Measurements from ENCODE around the gene HOXB5. TPM values are rescaled to one million over a fixed set of nuclear protein-coding genes. Genes with fewer than 3 reads are reported as not detected.

The HOXB5 gene
- total and polyA plus RNA-seq, 2 of the 4 experiments (the other 2 are of a cell fraction): 0.54 to 18.0 TPM

DNA sequence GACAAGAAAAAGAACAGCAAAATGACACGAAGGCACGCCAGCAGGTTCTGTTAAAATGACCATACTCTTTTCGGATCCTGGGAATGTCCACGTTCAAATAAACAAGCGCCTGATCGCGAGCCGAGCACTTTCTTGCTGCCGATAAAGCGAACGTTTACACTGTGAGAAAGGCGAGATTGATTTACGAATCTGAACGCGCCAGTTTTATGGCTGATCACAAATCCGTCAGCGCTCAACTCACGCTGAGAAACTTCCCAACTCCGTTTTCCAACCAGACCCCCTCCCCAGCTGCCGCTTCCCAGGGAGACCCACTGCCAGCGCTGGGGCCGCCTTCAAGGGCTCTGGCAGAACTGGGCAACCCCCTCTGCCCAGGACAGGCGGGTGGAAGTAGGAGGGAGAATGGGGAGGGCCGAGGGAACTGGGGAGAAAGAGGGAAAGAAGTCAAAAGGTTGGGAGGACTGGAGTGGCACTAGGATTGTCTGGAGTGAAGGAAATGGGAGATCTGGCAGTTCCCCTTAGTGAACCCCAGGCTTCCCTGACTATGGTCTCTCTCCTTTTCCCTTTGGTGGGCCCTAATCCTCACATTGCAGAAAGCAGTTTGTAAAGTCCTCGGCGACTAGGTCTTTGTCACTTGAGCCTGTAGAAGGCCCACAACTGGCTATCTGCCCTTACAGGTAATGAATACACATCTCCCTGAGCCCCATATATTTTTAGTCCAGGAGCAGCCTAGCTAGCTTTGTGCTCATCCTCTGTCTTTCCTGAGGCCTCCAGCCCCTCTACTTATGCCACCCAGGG, 22.4 kb downstream of the HOXB5 start:
- Histone ChIP-seq H4K5ac (ENCODE audit: low read depth, low read length) (peak overlapping the region; percentile 79), H2BK20ac (ENCODE audit: low read depth, low read length) (peak overlapping the region; percentile 90), H3K4ac (ENCODE audit: low read depth, low read length) (peak overlapping the region; percentile 97), H3K4me2 (ENCODE audit: low read depth, low read length) (peak overlapping the region; percentile 83), H3K14ac (replicated peaks; ENCODE audit: low read depth, low read length) (peak overlapping the region; percentile 98), H4K20me1 (ENCODE audit: insufficient read depth, low read length) (peaks cover 12% of the 10 kb centered on the region), H3K4me1 (ENCODE audit: control insufficient read depth, insufficient read depth, low read length) (peaks cover 41% of the 10 kb centered on the region), H3K9me3 (ENCODE audit: control insufficient read depth, insufficient read depth, low read length) (no peaks in the 10 kb centered on the region), H2AK5ac (ENCODE audit: low read depth, low read length) (peak overlapping the region; percentile 82), H2BK5ac (ENCODE audit: low read depth, low read length, poor library complexity, severe bottlenecking) (peak overlapping the region; percentile 99), H3K56ac (ENCODE audit: extremely low read depth, insufficient read depth, low read length) (peak overlapping the region; percentile 96), H3K9me1 (ENCODE audit: insufficient read depth, low read length) (peaks cover 13% of the 10 kb centered on the region), H3K27me3 (ENCODE audit: control insufficient read depth, insufficient read depth, low read length) (no peaks in the 10 kb centered on the region), H3K79me1 (ENCODE audit: low read depth in 1 of 2, low read length in 2 of 2) (peaks cover 0 to 7% of the 10 kb centered on the region in 2 experiments; a peak in 1 of 4 replicates), H4K8ac (ENCODE audit: low read depth in 2 of 2, low read length in 2 of 2) (peak overlapping the region; percentile 77 to 97), H2AK9ac (replicated peaks; ENCODE audit: low read depth, low read length, poor library complexity) (peak overlapping the region; percentile 84), H2BK15ac (ENCODE audit: low read depth, low read length) (peak overlapping the region; percentile 75), H3K27ac (ENCODE audit: insufficient read depth, low read length) (peak overlapping the region; percentile 99), H2AFZ (replicated peaks; ENCODE audit: low read length, poor library complexity) (peak overlapping the region; percentile 15), H3K4me3 (ENCODE audit: insufficient read depth, low read depth, low read length) (peak overlapping the region; percentile 45), H3K23ac (ENCODE audit: low read depth, low read length) (peak overlapping the region; percentile 100), H3K18ac (ENCODE audit: low read depth, low read length) (peak overlapping the region; percentile 73), H3K9ac (ENCODE audit: low read depth, low read length) (peak overlapping the region; percentile 96), H3K36me3 (ENCODE audit: control insufficient read depth, insufficient read depth, low read length) (peaks cover 56% of the 10 kb centered on the region), H4K91ac (ENCODE audit: insufficient read depth, low read depth, low read length) (peak overlapping the region; percentile 95), H2BK120ac (ENCODE audit: low read depth, low read length) (peak overlapping the region; percentile 78)
- WGBS, 2 experiments (ENCODE audit: extremely low coverage in 2 of 2, insufficient read length in 1 of 2): 0% methylated on average over 12 of the region's 26 CpGs; no CpG with 5 or more reads in 1 of the 2 experiments
- DNase-seq: peak; percentile 71
- in situ Hi-C loops (cut with MboI; ENCODE audit: low sequenced_read_pairs): no loop called here
- ATAC-seq (ENCODE audit: low read depth): no peak
- CTCF ChIA-PET: no interaction called here
- no TSS peak for BruUV-seq (replicated peaks)
- intact Hi-C loops (cut with micrococcal nuclease): loop anchor here (2.0 kb wide), 1 partner anchor 22 kb away; the partner anchor contains the start of gene HOXB5
- POLR2A ChIA-PET (ENCODE audit: unreplicated experiment): interaction anchor here (0.9 to 1.3 kb wide), 3 partner anchors 12 to 19 kb away, joined by 3 to 6 read pairs (median 3); no protein-coding TSS in a partner anchor
- dilution Hi-C loops (cut with HindIII; ENCODE audit: low sequenced_read_pairs, unreplicated experiment): no loop called here
- TF ChIP-seq MXI1 (IDR thresholded peaks at IDR 0.05; ENCODE audit: borderline replicate concordance, low read depth, low read length) (no peak), CHD1 (IDR thresholded peaks at IDR 0.05; ENCODE audit: low read depth, low read length) (no peak), POLR2A (IDR thresholded peaks at IDR 0.05; ENCODE audit: low read depth, low read length) (no peak), CEBPB (IDR thresholded peaks at IDR 0.05; ENCODE audit: low read depth, low read length) (no peak), MAFK (IDR thresholded peaks at IDR 0.05; ENCODE audit: low read depth, low read length) (no peak), NFE2L2 (IDR thresholded peaks at IDR 0.05; ENCODE audit: low read depth, low read length) (no peak), SMC3 (IDR thresholded peaks at IDR 0.05; ENCODE audit: low read depth, low read length) (no peak), RFX5 (IDR thresholded peaks at IDR 0.05; ENCODE audit: low read depth, low read length) (no peak), BHLHE40 (IDR thresholded peaks at IDR 0.05; ENCODE audit: low read depth, low read length) (no peak), RCOR1 (IDR thresholded peaks at IDR 0.05; ENCODE audit: insufficient replicate concordance, low read length) (no peak), FOS (IDR thresholded peaks at IDR 0.05; ENCODE audit: low read depth, low read length) (no peak), RAD21 (IDR thresholded peaks at IDR 0.05; ENCODE audit: low read length) (no peak), MAZ (IDR thresholded peaks at IDR 0.05; ENCODE audit: borderline replicate concordance, low read depth, low read length) (no peak)
- TF ChIP-seq, protein P1, sequence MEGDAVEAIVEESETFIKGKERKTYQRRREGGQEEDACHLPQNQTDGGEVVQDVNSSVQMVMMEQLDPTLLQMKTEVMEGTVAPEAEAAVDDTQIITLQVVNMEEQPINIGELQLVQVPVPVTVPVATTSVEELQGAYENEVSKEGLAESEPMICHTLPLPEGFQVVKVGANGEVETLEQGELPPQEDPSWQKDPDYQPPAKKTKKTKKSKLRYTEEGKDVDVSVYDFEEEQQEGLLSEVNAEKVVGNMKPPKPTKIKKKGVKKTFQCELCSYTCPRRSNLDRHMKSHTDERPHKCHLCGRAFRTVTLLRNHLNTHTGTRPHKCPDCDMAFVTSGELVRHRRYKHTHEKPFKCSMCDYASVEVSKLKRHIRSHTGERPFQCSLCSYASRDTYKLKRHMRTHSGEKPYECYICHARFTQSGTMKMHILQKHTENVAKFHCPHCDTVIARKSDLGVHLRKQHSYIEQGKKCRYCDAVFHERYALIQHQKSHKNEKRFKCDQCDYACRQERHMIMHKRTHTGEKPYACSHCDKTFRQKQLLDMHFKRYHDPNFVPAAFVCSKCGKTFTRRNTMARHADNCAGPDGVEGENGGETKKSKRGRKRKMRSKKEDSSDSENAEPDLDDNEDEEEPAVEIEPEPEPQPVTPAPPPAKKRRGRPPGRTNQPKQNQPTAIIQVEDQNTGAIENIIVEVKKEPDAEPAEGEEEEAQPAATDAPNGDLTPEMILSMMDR (conservative IDR thresholded peaks at IDR 0.05; ENCODE audit: low read depth, low read length): no peak
- TF ChIP-seq, protein P2, sequence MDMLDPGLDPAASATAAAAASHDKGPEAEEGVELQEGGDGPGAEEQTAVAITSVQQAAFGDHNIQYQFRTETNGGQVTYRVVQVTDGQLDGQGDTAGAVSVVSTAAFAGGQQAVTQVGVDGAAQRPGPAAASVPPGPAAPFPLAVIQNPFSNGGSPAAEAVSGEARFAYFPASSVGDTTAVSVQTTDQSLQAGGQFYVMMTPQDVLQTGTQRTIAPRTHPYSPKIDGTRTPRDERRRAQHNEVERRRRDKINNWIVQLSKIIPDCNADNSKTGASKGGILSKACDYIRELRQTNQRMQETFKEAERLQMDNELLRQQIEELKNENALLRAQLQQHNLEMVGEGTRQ (IDR thresholded peaks at IDR 0.05; ENCODE audit: low read depth, low read length): no peak
